HepG2 (cell line): Measurements from ENCODE around the gene CARMIL3. TPM values are rescaled to one million over a fixed set of nuclear protein-coding genes. Genes with fewer than 3 reads are reported as not detected.
A peak's percentile ranks its signal among the peaks of the same experiment; 100 is the strongest.

Experiments used
- AGO2 ChIP-seq: fragments of 200-400 bp; formaldehyde crosslinking; optimal IDR thresholded peaks from 2 replicates; pipeline ENCODE3; 2017; ENCODE audit warnings: mild to moderate bottlenecking, low read depth, low read length, moderate library complexity
- ARNT ChIP-seq: fragments of 450-650 bp; IDR thresholded peaks from 2 replicates; pipeline ENCODE4 v1.6.1; 2017
- BCL6 ChIP-seq: IDR thresholded peaks from 2 replicates; pipeline ENCODE4 v1.6.1; 2016; ENCODE audit warnings: missing genetic modification reagents, missing compliant biosample characterization
- CEBPG ChIP-seq: IDR thresholded peaks from 2 replicates; pipeline ENCODE4 v1.6.1; 2016
- EHMT2 ChIP-seq: fragments of 200-600 bp; sonication (generic); IDR thresholded peaks from 2 replicates; pipeline ENCODE4 v1.7.0; 2017; ENCODE audit warnings: antibody characterized with exemption, low read depth, low read length, borderline replicate concordance
- JUN ChIP-seq: sonication (generic); formaldehyde crosslinking; IDR thresholded peaks from 2 replicates; pipeline ENCODE4 v1.4.0; 2020; ENCODE audit warnings: mild to moderate bottlenecking, missing genetic modification reagents
- KAT2B ChIP-seq: fragments of 150-350 bp; IDR thresholded peaks from 2 replicates; pipeline ENCODE4 v1.6.1; 2014; ENCODE audit warnings: low read depth, low read length, borderline replicate concordance
- NRL ChIP-seq: sonication (generic); formaldehyde crosslinking; IDR thresholded peaks from 2 replicates; pipeline ENCODE4 v1.5.0; 2020; ENCODE audit warnings: missing genetic modification reagents, mild to moderate bottlenecking, moderate library complexity, borderline replicate concordance
- RFXAP ChIP-seq: sonication (generic); formaldehyde crosslinking; IDR thresholded peaks from 2 replicates; pipeline ENCODE4 v1.4.0; 2020; ENCODE audit warnings: missing genetic modification reagents, borderline replicate concordance
- ZNF329 ChIP-seq: sonication (generic); formaldehyde crosslinking; IDR thresholded peaks from 2 replicates; pipeline ENCODE4 v1.9.0; 2021; ENCODE audit warnings: low read depth, mild to moderate bottlenecking, missing genetic modification reagents
- ZNF552 ChIP-seq: sonication (generic); formaldehyde crosslinking; IDR thresholded peaks from 2 replicates; pipeline ENCODE4 v1.9.0; 2022; ENCODE audit warnings: missing genetic modification reagents, mild to moderate bottlenecking, borderline replicate concordance
- ZNF737 ChIP-seq: sonication (generic); formaldehyde crosslinking; IDR thresholded peaks from 2 replicates; pipeline ENCODE4 v1.5.0; 2020; ENCODE audit warnings: missing genetic modification reagents, mild to moderate bottlenecking, borderline replicate concordance
- polyA plus RNA-seq, 8 experiments: library from polyadenylated mRNA; depleted of rRNA in 3 of 8; stranded (reverse) in 7 of 8; unstranded in 1 of 8; fragments of >200 nt; fragmentation: Illumina TruSeq in 4 of 8; extraction: Trizol in 4 of 8; gene quantifications; 2 replicates each; pipeline versions ENCODE4 v1.2.1 to v1.2.3, GENCODE V29; 2011 to 2016; ENCODE audit warnings: low read depth in 4 of 8, missing spikeins in 1 of 8, mixed read lengths in 1 of 8; ENCODE audit not compliant: insufficient read depth in 1 of 8
- total RNA-seq, 5 experiments: library from RNA; depleted of rRNA; stranded (reverse); fragments of >200 nt; fragmentation: Illumina TruSeq; extraction: Trizol; gene quantifications; 2 replicates each; pipeline ENCODE4 v1.2.3, GENCODE V29; 2016; ENCODE audit warnings: low read depth in 1 of 5
- TF ChIP-seq, protein P1 (sequence below): sonication (generic); formaldehyde crosslinking; IDR thresholded peaks from 2 replicates; pipeline ENCODE4 v1.4.0; 2020; ENCODE audit warnings: mild to moderate bottlenecking, missing genetic modification reagents
- TF ChIP-seq, protein P2 (sequence below): IDR thresholded peaks from 2 replicates; pipeline ENCODE4 v1.6.1; 2016; ENCODE audit warnings: mild to moderate bottlenecking, missing biosample characterization, missing genetic modification reagents
- TF ChIP-seq, protein P3 (sequence below), 2 experiments: fragments of 450-650 bp in 1 of 2; sonication (generic) in 1 of 2; formaldehyde crosslinking; IDR thresholded peaks; 2 replicates each; pipeline versions ENCODE4 v1.5.0 to v1.8.0; 2020 to 2022; ENCODE audit warnings: mild to moderate bottlenecking in 1 of 2, missing genetic modification reagents in 1 of 2
- TF ChIP-seq, protein P4 (sequence below): sonication (generic); formaldehyde crosslinking; IDR thresholded peaks from 2 replicates; pipeline ENCODE4 v1.9.0; 2021; ENCODE audit warnings: missing genetic modification reagents, borderline replicate concordance
- TF ChIP-seq, protein P5 (sequence below): IDR thresholded peaks from 2 replicates; pipeline ENCODE4 v1.6.1; 2016; ENCODE audit warnings: low read depth, borderline replicate concordance
- TF ChIP-seq, protein P6 (sequence below): sonication (generic); formaldehyde crosslinking; IDR thresholded peaks from 2 replicates; pipeline ENCODE4 v1.4.0; 2020; ENCODE audit warnings: missing genetic modification reagents, borderline replicate concordance
- TF ChIP-seq, protein P7 (sequence below): sonication (generic); formaldehyde crosslinking; IDR thresholded peaks from 2 replicates; pipeline ENCODE4 v1.5.0; 2020; ENCODE audit warnings: missing genetic modification reagents

CARMIL3 gene
- total and polyA plus RNA-seq, 2 of the 13 experiments (the other 11 are each of a cell fraction or from before 2014, with no cell fraction given): 0.27 to 0.55 TPM

DNA sequence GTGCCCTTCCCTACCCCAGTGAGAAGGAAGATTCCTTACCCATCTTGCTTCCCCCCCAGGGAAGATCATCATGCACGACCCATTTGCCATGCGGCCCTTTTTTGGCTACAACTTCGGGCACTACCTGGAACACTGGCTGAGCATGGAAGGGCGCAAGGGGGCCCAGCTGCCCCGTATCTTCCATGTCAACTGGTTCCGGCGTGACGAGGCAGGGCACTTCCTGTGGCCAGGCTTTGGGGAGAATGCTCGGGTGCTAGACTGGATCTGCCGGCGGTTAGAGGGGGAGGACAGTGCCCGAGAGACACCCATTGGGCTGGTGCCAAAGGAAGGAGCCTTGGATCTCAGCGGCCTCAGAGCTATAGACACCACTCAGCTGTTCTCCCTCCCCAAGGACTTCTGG, 51.6 kb downstream of the CARMIL3 start (continued):
- TF ChIP-seq BCL6: no peak
- TF ChIP-seq JUN (CRISPR knock-in tag): no peak
- TF ChIP-seq, protein P1, sequence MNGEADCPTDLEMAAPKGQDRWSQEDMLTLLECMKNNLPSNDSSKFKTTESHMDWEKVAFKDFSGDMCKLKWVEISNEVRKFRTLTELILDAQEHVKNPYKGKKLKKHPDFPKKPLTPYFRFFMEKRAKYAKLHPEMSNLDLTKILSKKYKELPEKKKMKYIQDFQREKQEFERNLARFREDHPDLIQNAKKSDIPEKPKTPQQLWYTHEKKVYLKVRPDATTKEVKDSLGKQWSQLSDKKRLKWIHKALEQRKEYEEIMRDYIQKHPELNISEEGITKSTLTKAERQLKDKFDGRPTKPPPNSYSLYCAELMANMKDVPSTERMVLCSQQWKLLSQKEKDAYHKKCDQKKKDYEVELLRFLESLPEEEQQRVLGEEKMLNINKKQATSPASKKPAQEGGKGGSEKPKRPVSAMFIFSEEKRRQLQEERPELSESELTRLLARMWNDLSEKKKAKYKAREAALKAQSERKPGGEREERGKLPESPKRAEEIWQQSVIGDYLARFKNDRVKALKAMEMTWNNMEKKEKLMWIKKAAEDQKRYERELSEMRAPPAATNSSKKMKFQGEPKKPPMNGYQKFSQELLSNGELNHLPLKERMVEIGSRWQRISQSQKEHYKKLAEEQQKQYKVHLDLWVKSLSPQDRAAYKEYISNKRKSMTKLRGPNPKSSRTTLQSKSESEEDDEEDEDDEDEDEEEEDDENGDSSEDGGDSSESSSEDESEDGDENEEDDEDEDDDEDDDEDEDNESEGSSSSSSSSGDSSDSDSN (CRISPR knock-in tag): 0 out of 2 replicates have a peak, but pooled peaks have one; percentile 41
- TF ChIP-seq, protein P2, sequence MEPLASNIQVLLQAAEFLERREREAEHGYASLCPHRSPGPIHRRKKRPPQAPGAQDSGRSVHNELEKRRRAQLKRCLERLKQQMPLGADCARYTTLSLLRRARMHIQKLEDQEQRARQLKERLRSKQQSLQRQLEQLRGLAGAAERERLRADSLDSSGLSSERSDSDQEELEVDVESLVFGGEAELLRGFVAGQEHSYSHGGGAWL (CRISPR knock-in tag): no peak
- TF ChIP-seq, protein P3, sequence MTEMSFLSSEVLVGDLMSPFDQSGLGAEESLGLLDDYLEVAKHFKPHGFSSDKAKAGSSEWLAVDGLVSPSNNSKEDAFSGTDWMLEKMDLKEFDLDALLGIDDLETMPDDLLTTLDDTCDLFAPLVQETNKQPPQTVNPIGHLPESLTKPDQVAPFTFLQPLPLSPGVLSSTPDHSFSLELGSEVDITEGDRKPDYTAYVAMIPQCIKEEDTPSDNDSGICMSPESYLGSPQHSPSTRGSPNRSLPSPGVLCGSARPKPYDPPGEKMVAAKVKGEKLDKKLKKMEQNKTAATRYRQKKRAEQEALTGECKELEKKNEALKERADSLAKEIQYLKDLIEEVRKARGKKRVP (CRISPR knock-in tag; IDR thresholded peaks at IDR 0.05): no peak
- no peak for TF ChIP-seq ZNF737 (CRISPR knock-in tag)
- TF ChIP-seq, protein P4, sequence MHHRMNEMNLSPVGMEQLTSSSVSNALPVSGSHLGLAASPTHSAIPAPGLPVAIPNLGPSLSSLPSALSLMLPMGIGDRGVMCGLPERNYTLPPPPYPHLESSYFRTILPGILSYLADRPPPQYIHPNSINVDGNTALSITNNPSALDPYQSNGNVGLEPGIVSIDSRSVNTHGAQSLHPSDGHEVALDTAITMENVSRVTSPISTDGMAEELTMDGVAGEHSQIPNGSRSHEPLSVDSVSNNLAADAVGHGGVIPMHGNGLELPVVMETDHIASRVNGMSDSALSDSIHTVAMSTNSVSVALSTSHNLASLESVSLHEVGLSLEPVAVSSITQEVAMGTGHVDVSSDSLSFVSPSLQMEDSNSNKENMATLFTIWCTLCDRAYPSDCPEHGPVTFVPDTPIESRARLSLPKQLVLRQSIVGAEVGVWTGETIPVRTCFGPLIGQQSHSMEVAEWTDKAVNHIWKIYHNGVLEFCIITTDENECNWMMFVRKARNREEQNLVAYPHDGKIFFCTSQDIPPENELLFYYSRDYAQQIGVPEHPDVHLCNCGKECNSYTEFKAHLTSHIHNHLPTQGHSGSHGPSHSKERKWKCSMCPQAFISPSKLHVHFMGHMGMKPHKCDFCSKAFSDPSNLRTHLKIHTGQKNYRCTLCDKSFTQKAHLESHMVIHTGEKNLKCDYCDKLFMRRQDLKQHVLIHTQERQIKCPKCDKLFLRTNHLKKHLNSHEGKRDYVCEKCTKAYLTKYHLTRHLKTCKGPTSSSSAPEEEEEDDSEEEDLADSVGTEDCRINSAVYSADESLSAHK (CRISPR knock-in tag): no peak
- no peak for TF ChIP-seq ZNF552
- no peak for TF ChIP-seq EHMT2
- TF ChIP-seq AGO2: peak; percentile 91
- no peak for TF ChIP-seq ARNT
- TF ChIP-seq, protein P5, sequence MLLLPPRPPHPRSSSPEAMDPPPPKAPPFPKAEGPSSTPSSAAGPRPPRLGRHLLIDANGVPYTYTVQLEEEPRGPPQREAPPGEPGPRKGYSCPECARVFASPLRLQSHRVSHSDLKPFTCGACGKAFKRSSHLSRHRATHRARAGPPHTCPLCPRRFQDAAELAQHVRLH (CRISPR knock-in tag): no peak
- no peak for TF ChIP-seq ZNF329
- no peak for TF ChIP-seq RFXAP (CRISPR knock-in tag)
- peak; percentile 33; the same call in 1 of the 2 replicates for TF ChIP-seq NRL (CRISPR knock-in tag)
- TF ChIP-seq, protein P6, sequence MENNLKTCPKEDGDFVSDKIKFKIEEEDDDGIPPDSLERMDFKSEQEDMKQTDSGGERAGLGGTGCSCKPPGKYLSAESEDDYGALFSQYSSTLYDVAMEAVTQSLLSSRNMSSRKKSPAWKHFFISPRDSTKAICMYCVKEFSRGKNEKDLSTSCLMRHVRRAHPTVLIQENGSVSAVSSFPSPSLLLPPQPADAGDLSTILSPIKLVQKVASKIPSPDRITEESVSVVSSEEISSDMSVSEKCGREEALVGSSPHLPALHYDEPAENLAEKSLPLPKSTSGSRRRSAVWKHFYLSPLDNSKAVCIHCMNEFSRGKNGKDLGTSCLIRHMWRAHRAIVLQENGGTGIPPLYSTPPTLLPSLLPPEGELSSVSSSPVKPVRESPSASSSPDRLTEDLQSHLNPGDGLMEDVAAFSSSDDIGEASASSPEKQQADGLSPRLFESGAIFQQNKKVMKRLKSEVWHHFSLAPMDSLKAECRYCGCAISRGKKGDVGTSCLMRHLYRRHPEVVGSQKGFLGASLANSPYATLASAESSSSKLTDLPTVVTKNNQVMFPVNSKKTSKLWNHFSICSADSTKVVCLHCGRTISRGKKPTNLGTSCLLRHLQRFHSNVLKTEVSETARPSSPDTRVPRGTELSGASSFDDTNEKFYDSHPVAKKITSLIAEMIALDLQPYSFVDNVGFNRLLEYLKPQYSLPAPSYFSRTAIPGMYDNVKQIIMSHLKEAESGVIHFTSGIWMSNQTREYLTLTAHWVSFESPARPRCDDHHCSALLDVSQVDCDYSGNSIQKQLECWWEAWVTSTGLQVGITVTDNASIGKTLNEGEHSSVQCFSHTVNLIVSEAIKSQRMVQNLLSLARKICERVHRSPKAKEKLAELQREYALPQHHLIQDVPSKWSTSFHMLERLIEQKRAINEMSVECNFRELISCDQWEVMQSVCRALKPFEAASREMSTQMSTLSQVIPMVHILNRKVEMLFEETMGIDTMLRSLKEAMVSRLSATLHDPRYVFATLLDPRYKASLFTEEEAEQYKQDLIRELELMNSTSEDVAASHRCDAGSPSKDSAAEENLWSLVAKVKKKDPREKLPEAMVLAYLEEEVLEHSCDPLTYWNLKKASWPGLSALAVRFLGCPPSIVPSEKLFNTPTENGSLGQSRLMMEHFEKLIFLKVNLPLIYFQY (CRISPR knock-in tag): no peak
- TF ChIP-seq, protein P7, sequence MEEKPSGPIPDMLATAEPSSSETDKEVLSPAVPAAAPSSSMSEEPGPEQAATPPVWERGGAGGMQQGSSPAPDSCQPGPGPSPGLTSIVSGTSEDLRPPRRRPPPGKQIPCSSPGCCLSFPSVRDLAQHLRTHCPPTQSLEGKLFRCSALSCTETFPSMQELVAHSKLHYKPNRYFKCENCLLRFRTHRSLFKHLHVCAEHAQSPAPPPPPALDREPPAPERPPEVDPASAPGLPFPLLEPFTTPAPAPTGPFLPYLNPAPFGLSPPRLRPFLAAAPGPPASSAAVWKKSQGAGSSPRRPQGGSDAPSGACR (CRISPR knock-in tag): no peak
- no peak for TF ChIP-seq KAT2B
- no peak for TF ChIP-seq CEBPG (CRISPR knock-in tag)
